BE2C (cell line): ENCODE data around the gene GSAP.

ENCODE experiments used
- DNase-seq: peaks from one replicate; pipeline ENCODE4 v3.0.0-alpha.2; 2020
- H3K27me3 ChIP-seq: fragments of 250-450 bp; sonication (Bioruptor Pico); 2 replicates; pipeline ENCODE4 v1.5.1; 2020; ENCODE audit warnings: mild to moderate bottlenecking
- H3K36me3 ChIP-seq: fragments of 250-450 bp; sonication (Bioruptor Pico); 2 replicates; pipeline ENCODE4 v1.5.1; 2020; ENCODE audit warnings: mild to moderate bottlenecking
- H3K4me1 ChIP-seq: fragments of 250-450 bp; sonication (Bioruptor Pico); 2 replicates; pipeline ENCODE4 v1.5.1; 2020
- H3K4me3 ChIP-seq: 2 replicates; pipeline ENCODE4 v1.5.1; 2011; ENCODE audit warnings: low read depth, low read length
- H3K9me3 ChIP-seq: fragments of 250-450 bp; sonication (Bioruptor Pico); 2 replicates; pipeline ENCODE4 v1.5.1; 2020
- CTCF ChIP-seq: IDR thresholded peaks from 2 replicates; pipeline ENCODE4 v1.5.1; 2012; ENCODE audit warnings: mild to moderate bottlenecking, low read depth, low read length

GSAP gene

DNA sequence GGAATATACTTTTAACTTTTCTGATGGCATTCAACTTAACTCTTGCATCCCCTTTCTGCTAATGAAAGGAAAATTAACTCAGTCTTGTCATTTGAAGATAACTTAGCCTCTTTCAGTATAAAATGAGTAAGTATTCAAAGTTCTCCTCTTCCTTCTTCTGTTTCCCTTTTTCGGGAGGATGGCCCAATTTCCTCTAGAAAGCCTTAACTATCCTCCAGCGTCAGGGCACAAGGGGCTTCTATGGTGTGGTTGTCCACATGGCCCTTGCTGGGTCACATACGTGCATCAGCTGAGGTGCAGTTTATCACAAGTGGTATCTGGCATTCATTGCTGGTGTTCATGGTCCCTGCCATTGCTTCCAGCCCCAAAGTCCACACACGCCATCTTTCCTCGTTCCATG, 17.8 kb upstream of the GSAP start:
- no peaks in the 10 kb centered on the region for H3K9me3 ChIP-seq
- no peaks in the 10 kb centered on the region for H3K36me3 ChIP-seq
- TF ChIP-seq CTCF: no peak
- H3K4me1 ChIP-seq: no peaks in the 10 kb centered on the region
- no peak overlapping the region for H3K4me3 ChIP-seq
- H3K27me3 ChIP-seq: peaks cover 7% of the 10 kb centered on the region
- DNase-seq: no peak

DNA sequence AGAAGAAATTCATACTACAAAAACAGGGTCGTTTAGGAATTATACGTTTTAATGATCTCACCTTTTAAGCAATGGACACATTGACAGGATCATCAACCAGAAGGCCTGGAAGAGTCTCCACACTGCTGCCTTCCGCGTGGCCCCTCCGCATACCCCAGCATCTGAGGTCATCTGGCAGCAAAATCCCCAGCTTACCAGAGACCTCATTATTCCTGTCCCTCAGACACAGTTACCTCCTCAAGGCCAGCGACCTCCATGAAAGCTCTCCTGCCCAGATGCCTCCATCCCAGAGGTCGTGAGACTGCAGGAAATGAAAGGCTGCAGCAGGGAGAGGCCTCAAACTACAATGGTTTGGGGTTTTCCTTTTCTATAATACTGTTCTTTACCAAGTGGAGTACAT, 14.8 kb upstream of the GSAP start:
- Histone ChIP-seq H3K36me3 (no peaks in the 10 kb centered on the region), H3K27me3 (peaks cover 10% of the 10 kb centered on the region), H3K9me3 (no peaks in the 10 kb centered on the region), H3K4me3 (no peak overlapping the region), H3K4me1 (no peaks in the 10 kb centered on the region)
- no peak for DNase-seq
- TF ChIP-seq CTCF: no peak

DNA sequence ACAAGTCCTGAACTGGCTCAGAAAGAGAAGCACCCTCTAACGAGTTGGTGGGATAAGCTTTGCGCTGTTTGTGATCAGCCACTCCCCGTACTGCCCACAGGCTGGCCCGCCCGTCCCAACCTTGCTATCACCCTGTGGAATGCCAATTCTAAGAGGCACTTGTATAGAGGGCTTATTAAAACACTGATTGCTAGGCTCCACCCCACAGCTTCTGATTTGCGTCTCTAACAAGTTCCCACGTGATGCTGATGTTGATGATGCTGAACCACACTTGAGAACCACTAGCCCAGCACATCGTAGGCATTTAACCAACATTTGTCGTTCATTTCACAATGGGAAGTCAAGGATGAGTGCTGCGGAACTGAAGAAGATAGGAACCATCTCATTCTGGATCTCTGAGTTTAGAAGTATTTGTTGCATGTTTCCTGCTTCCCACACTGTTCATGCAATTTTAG, 12.7 kb upstream of the GSAP start:
- DNase-seq: no peak
- Histone ChIP-seq H3K36me3 (no peaks in the 10 kb centered on the region), H3K4me1 (no peaks in the 10 kb centered on the region), H3K27me3 (peaks cover 12% of the 10 kb centered on the region), H3K9me3 (no peaks in the 10 kb centered on the region), H3K4me3 (no peak overlapping the region)
- no peak for TF ChIP-seq CTCF

DNA sequence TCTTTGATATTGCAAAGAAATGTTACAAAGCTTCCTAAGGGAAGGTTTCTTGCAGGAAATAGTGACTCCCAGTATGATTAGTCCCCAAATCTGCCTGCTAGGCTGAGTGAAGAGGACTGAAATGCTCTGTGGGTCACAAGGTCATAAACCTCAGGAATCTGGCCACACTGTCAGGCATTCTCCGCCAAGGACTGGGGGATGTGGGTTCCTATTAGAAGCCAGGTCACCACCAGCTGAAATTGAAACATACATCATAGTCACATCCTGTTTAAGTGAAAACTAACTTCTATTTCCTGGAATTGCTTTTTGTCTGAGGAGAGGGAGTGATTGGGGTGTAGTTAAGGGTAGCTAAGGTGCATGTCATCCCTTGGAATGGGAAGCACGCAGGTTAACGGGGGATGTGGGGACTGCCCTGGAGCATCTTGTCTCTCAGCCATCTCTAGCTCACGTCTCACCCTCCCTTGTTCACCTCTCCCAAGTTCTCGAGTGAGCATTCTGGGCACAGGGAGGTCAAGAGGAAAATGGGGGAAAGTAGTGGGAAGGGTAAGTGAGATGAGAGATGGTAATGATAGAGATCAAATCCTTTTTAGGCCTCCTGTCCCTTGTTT, 12.0 kb upstream of the GSAP start:
- no peak for DNase-seq
- Histone ChIP-seq H3K9me3 (no peaks in the 10 kb centered on the region), H3K27me3 (peaks cover 11% of the 10 kb centered on the region), H3K36me3 (no peaks in the 10 kb centered on the region), H3K4me3 (no peak overlapping the region), H3K4me1 (no peaks in the 10 kb centered on the region)
- no peak for TF ChIP-seq CTCF

GRCh38 chr7:77426521-77427051, 10.4 kb upstream of the GSAP start:
- Histone ChIP-seq H3K4me3 (no peak overlapping the region), H3K9me3 (no peaks in the 10 kb centered on the region)

More at GRCh38 chr7:77426521-77427051, 10.4 kb upstream of the GSAP start:
- TF ChIP-seq CTCF: no peak
- Histone ChIP-seq H3K4me1 (no peaks in the 10 kb centered on the region), H3K36me3 (no peaks in the 10 kb centered on the region), H3K27me3 (peaks cover 11% of the 10 kb centered on the region)
- DNase-seq: no peak
